Measurements from ENCODE around the gene DPH7.

GRCh38 chr9:137579259-137579604 lies 507 bp upstream of the DPH7 start:
- TF ChIP-seq CTCF (IDR thresholded peaks at IDR 0.05; ENCODE audit: insufficient read depth, low read depth, low read length), result no peak
- no peak for TF ChIP-seq EZH2 (IDR thresholded peaks at IDR 0.05; ENCODE audit: insufficient read depth, low read length)
